Motor neuron (in vitro differentiated cells): Measurements from ENCODE around the gene COL27A1. TPM values are rescaled to one million over a fixed set of nuclear protein-coding genes. Genes with fewer than 3 reads are reported as not detected.

Experiments
- ATAC-seq, 8 experiments: fragments of 200-7000 bp; cut with Tn5 transposase; replicated peaks in 6 of 8; 2 replicates each; pipeline ENCODE4 v1.8.0; 2021; ENCODE audit warnings: mild to moderate bottlenecking in 8 of 8, moderate library complexity in 8 of 8
- H3K27ac ChIP-seq, 2 donors: fragments of 250-450 bp; sonication (Bioruptor Pico); 2 replicates each; pipeline ENCODE4 v1.9.0; 2021; ENCODE audit warnings: antibody characterized with exemption in 2 of 2, mild to moderate bottlenecking in 2 of 2, moderate library complexity in 1 of 2
- H3K4me1 ChIP-seq, 2 donors: fragments of 250-450 bp; sonication (Bioruptor Pico); replicated peaks in 1 of 2; 2 replicates each; pipeline ENCODE4 v1.6.1; 2021; ENCODE audit warnings: antibody characterized with exemption in 2 of 2, mild to moderate bottlenecking in 2 of 2, moderate library complexity in 1 of 2
- H3K4me3 ChIP-seq, 5 donors: fragments of 250-450 bp; sonication (Bioruptor Pico); 2 replicates each; pipeline ENCODE4 v1.9.0; 2021; ENCODE audit warnings: antibody characterized with exemption in 5 of 5, mild to moderate bottlenecking in 5 of 5, moderate library complexity in 4 of 5
- WGBS, 10 experiments: fragments of 450-650 bp; shearing (Covaris generic); methylation state at CpG; one replicate each; pipeline ENCODE4 v1.0.0; 2022; 5-methylcytosine and 5-hydroxymethylcytosine counted together
- in situ Hi-C, 9 experiments: fragments of 400-800 bp; cut with MboI; loops; one replicate each; pipeline ENCODE4 v1.15.0; 2021; ENCODE audit warnings: low sequenced_read_pairs in 9 of 9, low pct_unique_long_range_greater_than_20kb in 2 of 9; ENCODE audit not compliant: unreplicated experiment in 9 of 9
- total RNA-seq, 8 experiments: library from RNA; unstranded; fragments of 300-600 nt; gene quantifications; 2 replicates each; pipeline versions ENCODE4 v1.2.3 to v1.2.4, GENCODE V29; 2022

The COL27A1 gene
- total RNA-seq, 8 experiments from 2014 or later: 0.54 to 40.3 (median 4.2) TPM

- in situ Hi-C loops: loop anchor here in 8 of 9 experiments (10.0 to 25.0 kb wide), 5 partner anchors 175 to 600 kb away; partner anchors contain the start of genes AMBP (in 3 of the 8) and KIF12 (in 3 of the 8)
- WGBS, 10 experiments: 53 to 100% (median 100%) methylated on average over 1 to 6 of the region's 16 CpGs; no CpG with 5 or more reads in 4 of the 10 experiments
- no peak overlapping the region for H3K27ac ChIP-seq
- peak in 2 of 8 experiments; percentile 15 to 24 for ATAC-seq
- no peak overlapping the region for H3K4me3 ChIP-seq
- peaks cover 18 to 27% of the 10 kb centered on the region in 2 donors for H3K4me1 ChIP-seq
These were observed 131.8 kb downstream of the COL27A1 start for GRCh38 chr9:114287001-114287762.

- no peak overlapping the region for H3K27ac ChIP-seq
- no peak for ATAC-seq
- 60 to 100% (median 100%) methylated on average over 1 to 3 of the region's 15 CpGs; no CpG with 5 or more reads in 5 of the 10 experiments for WGBS, 10 experiments
- in situ Hi-C loops: loop anchor here in 8 of 9 experiments (10.0 to 25.0 kb wide), 5 partner anchors 175 to 600 kb away; partner anchors contain the start of genes AMBP (in 3 of the 8) and KIF12 (in 3 of the 8)
- H3K4me3 ChIP-seq: no peak overlapping the region
- H3K4me1 ChIP-seq: peaks cover 14 to 21% of the 10 kb centered on the region in 2 donors
These were observed 132.4 kb downstream of the COL27A1 start for GRCh38 chr9:114287763-114288192.

- 20 to 100% (median 70%) methylated on average over 1 to 6 of the region's 23 CpGs; no CpG with 5 or more reads in 6 of the 10 experiments for WGBS, 10 experiments
- in situ Hi-C loops: loop anchor here in 8 of 9 experiments (10.0 to 25.0 kb wide), 5 partner anchors 176 to 601 kb away; partner anchors contain the start of genes AMBP (in 3 of the 8) and KIF12 (in 3 of the 8)
- Histone ChIP-seq H3K4me1 (peaks cover 12 to 16% of the 10 kb centered on the region in 2 donors), H3K4me3 (no peak overlapping the region), H3K27ac (no peak overlapping the region)
- peak in 4 of 8 experiments; percentile 8 to 63 (median 20) for ATAC-seq
These were observed 133.1 kb downstream of the COL27A1 start for GRCh38 chr9:114288193-114289091.

- Histone ChIP-seq H3K4me3 (no peak overlapping the region), H3K27ac (no peak overlapping the region), H3K4me1 (peaks cover 12 to 16% of the 10 kb centered on the region in 2 donors)
- ATAC-seq: no peak
- in situ Hi-C loops: loop anchor here in 8 of 9 experiments (10.0 to 25.0 kb wide), 5 partner anchors 177 to 602 kb away; partner anchors contain the start of genes AMBP (in 3 of the 8) and KIF12 (in 3 of the 8)
- WGBS, 10 experiments: 40 to 80% methylated on average over 2 to 3 of the region's 13 CpGs; no CpG with 5 or more reads in 8 of the 10 experiments
These were observed 133.8 kb downstream of the COL27A1 start for GRCh38 chr9:114289106-114289505.

GRCh38 chr9:114289571-114290481 lies 134.5 kb downstream of the COL27A1 start:
- ATAC-seq: no peak
- 95% methylated on average over 3 of the region's 13 CpGs; no CpG with 5 or more reads in 9 of the 10 experiments for WGBS, 10 experiments
- H3K4me1 ChIP-seq: peaks cover 12 to 16% of the 10 kb centered on the region in 2 donors
- in situ Hi-C loops: loop anchor here (10.0 to 25.0 kb wide), 6 partner anchors 178 to 603 kb away; partner anchors contain the start of genes AMBP (in 3 of the 9) and KIF12 (in 3 of the 9)
- no peak overlapping the region for H3K4me3 ChIP-seq
- H3K27ac ChIP-seq: no peak overlapping the region

- H3K27ac ChIP-seq: no peak overlapping the region
- in situ Hi-C loops: loop anchor here in 8 of 9 experiments (10.0 to 25.0 kb wide), 5 partner anchors 178 to 603 kb away; partner anchors contain the start of genes AMBP (in 3 of the 8) and KIF12 (in 3 of the 8)
- H3K4me3 ChIP-seq: no peak overlapping the region
- peaks cover 8 to 11% of the 10 kb centered on the region in 2 donors for H3K4me1 ChIP-seq
- no CpG with 5 or more reads among the region's 7 CpGs for WGBS, 10 experiments
- peak in 5 of 8 experiments; percentile 2 to 45 (median 41) for ATAC-seq
These were observed 135.2 kb downstream of the COL27A1 start for GRCh38 chr9:114290561-114290986.

- 0 to 38% (median 5%) methylated on average over 1 to 6 of the region's 12 CpGs; no CpG with 5 or more reads in 3 of the 10 experiments for WGBS, 10 experiments
- in situ Hi-C loops: loop anchor here in 8 of 9 experiments (10.0 to 25.0 kb wide), 5 partner anchors 179 to 604 kb away; partner anchors contain the start of genes AMBP (in 3 of the 8) and KIF12 (in 3 of the 8)
- H3K27ac ChIP-seq: no peak overlapping the region
- peak; percentile 61 to 83 (median 77) for ATAC-seq
- H3K4me3 ChIP-seq: no peak overlapping the region
- H3K4me1 ChIP-seq: peaks cover 5 to 8% of the 10 kb centered on the region in 2 donors
These were observed 135.7 kb downstream of the COL27A1 start for GRCh38 chr9:114291064-114291474.

- in situ Hi-C loops: loop anchor here in 8 of 9 experiments (10.0 to 25.0 kb wide), 5 partner anchors 180 to 605 kb away; partner anchors contain the start of genes AMBP (in 3 of the 8) and KIF12 (in 3 of the 8)
- 70 to 100% (median 91%) methylated on average over 1 to 9 of the region's 11 CpGs; no CpG with 5 or more reads in 1 of the 10 experiments for WGBS, 10 experiments
- H3K4me3 ChIP-seq: no peak overlapping the region
- H3K4me1 ChIP-seq: peaks cover 5 to 8% of the 10 kb centered on the region in 2 donors
- ATAC-seq: no peak
- H3K27ac ChIP-seq: no peak overlapping the region
These were observed 136.7 kb downstream of the COL27A1 start for GRCh38 chr9:114291886-114292590.

GRCh38 chr9:114294664-114295063 lies 139.3 kb downstream of the COL27A1 start:
- Histone ChIP-seq H3K4me1 (peaks cover 0 to 3% of the 10 kb centered on the region in 2 donors), H3K4me3 (no peak overlapping the region), H3K27ac (no peak overlapping the region)
- in situ Hi-C loops: loop anchor here in 8 of 9 experiments (10.0 to 25.0 kb wide), 5 partner anchors 182 to 607 kb away; partner anchors contain the start of genes AMBP (in 3 of the 8) and KIF12 (in 3 of the 8)
- ATAC-seq: no peak

- Histone ChIP-seq H3K4me1 (no peaks in the 10 kb centered on the region), H3K4me3 (no peak overlapping the region), H3K27ac (no peak overlapping the region)
- in situ Hi-C loops: loop anchor here in 8 of 9 experiments (10.0 to 25.0 kb wide), 5 partner anchors 184 to 609 kb away; partner anchors contain the start of genes AMBP (in 3 of the 8) and KIF12 (in 3 of the 8)
- WGBS, 10 experiments: 83 to 100% (median 100%) methylated on average over 1 of the region's 1 CpG; no CpG with 5 or more reads in 1 of the 10 experiments
- no peak for ATAC-seq
These were observed 141.0 kb downstream of the COL27A1 start for GRCh38 chr9:114296338-114296737.
